B cell (primary cell): ENCODE measurements around the gene C19orf33. TPM values are rescaled to one million over a fixed set of nuclear protein-coding genes. Genes with fewer than 3 reads are reported as not detected.

Source experiments
- ATAC-seq: fragments of 200-7000 bp; cut with Tn5 transposase; one replicate; pipeline ENCODE4 v1.10.0; 2021; ENCODE audit warnings: low read depth, mild to moderate bottlenecking, moderate number of reproducible peaks, moderate library complexity
- CTCF ChIA-PET: fragments of 350-600 bp; sonication (Branson Sonifier 250); formaldehyde crosslinking; loops from one replicate; lab custom pipeline; 2021; ENCODE audit warnings: antibody characterized with exemption, inconsistent platforms; lab: Charles Lee
- POLR2A ChIA-PET: fragments of 350-600 bp; sonication (Branson Sonifier 250); formaldehyde crosslinking; loops from one replicate; lab custom pipeline; 2021; ENCODE audit warnings: antibody characterized with exemption; lab: Charles Lee
- DNase-seq: peaks from one replicate; pipeline ENCODE4 v3.0.0; 2013
- H2AFZ ChIP-seq: 2 replicates; pipeline ENCODE4 v1.6.1; 2012; ENCODE audit warnings: mild to moderate bottlenecking, low read depth, low read length; ENCODE audit not compliant: insufficient read depth, poor library complexity, severe bottlenecking
- H3K27ac ChIP-seq, 2 donors: 1 replicate in 1 of 2; 2 replicates in 1 of 2; pipeline ENCODE4 v1.5.1; 2012 to 2013; ENCODE audit warnings: low read length in 2 of 2, mild to moderate bottlenecking in 2 of 2, moderate library complexity in 1 of 2
- H3K27me3 ChIP-seq, 4 experiments: fragments of 200-600 bp in 1 of 4; sonication (generic) in 1 of 4; replicated peaks in 1 of 4; 1 replicate in 2 of 4; 2 replicates in 2 of 4; pipeline versions ENCODE4 v1.6.1 to v1.7.0; 2013 to 2016; ENCODE audit warnings: low read length in 3 of 4, mild to moderate bottlenecking in 2 of 4, mixed read lengths in 1 of 4, moderate library complexity in 1 of 4; ENCODE audit not compliant: insufficient read depth in 4 of 4, control insufficient read depth in 3 of 4; ENCODE audit errors: control extremely low read depth in 1 of 4
- H3K36me3 ChIP-seq, 2 experiments: replicated peaks in 1 of 2; 1 replicate in 1 of 2; 2 replicates in 1 of 2; pipeline versions ENCODE4 v1.6.1 to v1.7.1; 2013; ENCODE audit warnings: low read length in 1 of 2; ENCODE audit not compliant: insufficient read depth in 2 of 2, control insufficient read depth in 1 of 2; ENCODE audit errors: control extremely low read depth in 1 of 2, extremely low read depth in 1 of 2
- H3K4me1 ChIP-seq, 2 donors: fragments of 200-600 bp in 1 of 2; sonication (generic) in 1 of 2; 1 replicate in 1 of 2; 2 replicates in 1 of 2; pipeline versions ENCODE4 v1.5.1 to v1.6.1; 2013 to 2017; ENCODE audit warnings: low read length in 2 of 2; ENCODE audit not compliant: control insufficient read depth in 2 of 2, insufficient read depth in 2 of 2
- H3K4me2 ChIP-seq: replicated peaks from 2 replicates; pipeline ENCODE3; 2012; ENCODE audit warnings: mild to moderate bottlenecking, low read depth, low read length; ENCODE audit not compliant: poor library complexity, severe bottlenecking
- H3K4me3 ChIP-seq, 5 experiments: fragments of 200-600 bp in 1 of 5; sonication (generic) in 1 of 5; 1 replicate in 3 of 5; 2 replicates in 2 of 5; pipeline versions ENCODE4 v1.5.1 to v1.7.0; 2011 to 2016; ENCODE audit warnings: low read length in 4 of 5, mild to moderate bottlenecking in 4 of 5, low read depth in 2 of 5, control low read depth in 1 of 5, moderate library complexity in 1 of 5; ENCODE audit not compliant: insufficient read depth in 1 of 5; ENCODE audit errors: control extremely low read depth in 1 of 5, extremely low read depth in 1 of 5
- H3K79me2 ChIP-seq: fragments of 200-600 bp; sonication (generic); one replicate; pipeline ENCODE4 v1.6.0; 2016; ENCODE audit warnings: low read length; ENCODE audit not compliant: control insufficient read depth, insufficient read depth
- H3K9ac ChIP-seq: fragments of 200-600 bp; sonication (generic); 2 replicates; pipeline ENCODE4 v1.6.1; 2017; ENCODE audit warnings: mild to moderate bottlenecking, low read length, moderate library complexity
- H3K9me3 ChIP-seq, 3 donors: one replicate each; pipeline versions ENCODE4 v1.6.1 to v1.7.1; 2013; ENCODE audit warnings: low read length in 2 of 3; ENCODE audit not compliant: control insufficient read depth in 2 of 3, insufficient read depth in 1 of 3; ENCODE audit errors: control extremely low read depth in 1 of 3
- H4K20me1 ChIP-seq: 2 replicates; pipeline ENCODE4 v1.6.0; 2012; ENCODE audit warnings: mild to moderate bottlenecking, low read length; ENCODE audit not compliant: insufficient read depth, control insufficient read depth, poor library complexity, severe bottlenecking
- H3K27ac Mint-ChIP-seq: one replicate; pipeline ENCODE4 v1.8.0; 2021; ENCODE audit warnings: mixed read lengths
- H3K27me3 Mint-ChIP-seq: one replicate; pipeline ENCODE4 v1.8.0; 2021; ENCODE audit warnings: mixed read lengths
- H3K4me1 Mint-ChIP-seq: one replicate; pipeline ENCODE4 v1.8.0; 2021; ENCODE audit warnings: mixed read lengths
- H3K4me3 Mint-ChIP-seq: one replicate; pipeline ENCODE4 v1.8.0; 2021; ENCODE audit warnings: mixed read lengths
- H3K9me3 Mint-ChIP-seq: one replicate; pipeline ENCODE4 v1.8.0; 2022; ENCODE audit warnings: mixed read lengths; ENCODE audit not compliant: insufficient read depth
- CTCF ChIP-seq: fragments of 200-600 bp; IDR thresholded peaks from one replicate; pipeline ENCODE4 v1.8.0; 2022; ENCODE audit warnings: antibody characterized with exemption, mild to moderate bottlenecking
- EZH2 ChIP-seq: IDR thresholded peaks from 2 replicates; pipeline ENCODE4 v1.6.1; 2012; ENCODE audit warnings: borderline replicate concordance, low read depth, mild to moderate bottlenecking, moderate library complexity, low read length; ENCODE audit not compliant: insufficient read depth, poor library complexity, severe bottlenecking
- WGBS: methylation state at CpG from one replicate; pipeline ENCODE4 v1.1.5; 2013; ENCODE audit warnings: missing lambda C conversion rate; ENCODE audit not compliant: insufficient coverage; 5-methylcytosine and 5-hydroxymethylcytosine counted together
- intact Hi-C: fragments of 100-400 bp; cut with micrococcal nuclease; formaldehyde crosslinking; loops from one replicate; pipeline ENCODE4 v1.10.0; 2022
- polyA plus RNA-seq: library from polyadenylated mRNA; depleted of rRNA; stranded (reverse); fragments of >200 nt; gene quantifications from 2 replicates; pipeline ENCODE4 v1.2.3, GENCODE V29; 2012
- total RNA-seq, 2 donors: library from RNA; stranded (reverse); fragments of 120-200 nt in 1 of 2; gene quantifications; 1 replicate in 1 of 2; 2 replicates in 1 of 2; pipeline versions ENCODE4 v1.2.3 to v1.2.4, GENCODE V29; 2013 to 2022

C19orf33 gene
- total and polyA plus RNA-seq, 2 donors (not counting 1 experiment from before 2014, with no cell fraction given), result 1.2 TPM; not detected in 1

GRCh38 chr19:38306236-38306635 lies 2.2 kb downstream of the C19orf33 start:
- ChIA-PET CTCF (no interaction called here), POLR2A (no interaction called here)
- peaks cover 3% of the 10 kb centered on the region for H3K9me3 Mint-ChIP-seq
- Histone ChIP-seq H3K9ac (no peak overlapping the region), H2AFZ (no peak overlapping the region), H3K27ac (no peak overlapping the region), H3K36me3 (peaks cover 0 to 17% of the 10 kb centered on the region in 2 experiments), H4K20me1 (no peaks in the 10 kb centered on the region), H3K27me3 (no peaks in the 10 kb centered on the region), H3K9me3 (peaks cover 0 to 13% (median 0%) of the 10 kb centered on the region in 3 donors), H3K79me2 (no peaks in the 10 kb centered on the region), H3K4me1 (no peaks in the 10 kb centered on the region), H3K4me2 (no peak overlapping the region), H3K4me3 (no peak overlapping the region)
- WGBS, result 89% methylated on average over 1 of the region's 3 CpGs
- DNase-seq (no peak), ATAC-seq (no peak)
- H3K27me3 Mint-ChIP-seq, result no peaks in the 10 kb centered on the region
- H3K4me1 Mint-ChIP-seq, result no peaks in the 10 kb centered on the region
- H3K4me3 Mint-ChIP-seq, result no peak overlapping the region
- no peak for TF ChIP-seq CTCF
- TF ChIP-seq EZH2, result no peak
- no peak overlapping the region for H3K27ac Mint-ChIP-seq
- intact Hi-C loops, result no loop called here

GRCh38 chr19:38307076-38307475 lies 3.0 kb downstream of the C19orf33 start:
- Histone ChIP-seq H3K4me2 (no peak overlapping the region), H3K9ac (no peak overlapping the region), H2AFZ (no peak overlapping the region), H3K27ac (no peak overlapping the region), H3K9me3 (peaks cover 0 to 13% (median 0%) of the 10 kb centered on the region in 3 donors), H3K27me3 (no peaks in the 10 kb centered on the region), H3K4me1 (no peaks in the 10 kb centered on the region), H3K4me3 (no peak overlapping the region), H3K79me2 (no peaks in the 10 kb centered on the region), H4K20me1 (no peaks in the 10 kb centered on the region), H3K36me3 (peaks cover 0 to 17% of the 10 kb centered on the region in 2 experiments)
- ChIA-PET CTCF (no interaction called here), POLR2A (no interaction called here)
- intact Hi-C loops, result no loop called here
- Mint-ChIP-seq H3K4me1 (no peaks in the 10 kb centered on the region), H3K27ac (no peak overlapping the region), H3K27me3 (no peaks in the 10 kb centered on the region), H3K9me3 (peaks cover 3% of the 10 kb centered on the region), H3K4me3 (no peak overlapping the region)
- no peak for TF ChIP-seq CTCF
- DNase-seq, result no peak
- 100% methylated on average over 4 of the region's 4 CpGs for WGBS
- no peak for ATAC-seq
